GM23338 (cell line): ENCODE data around the gene KCNA2.

Source experiments
- CREB1 ChIP-seq: fragments of 250-450 bp; sonication (Bioruptor Pico); IDR thresholded peaks from 2 replicates; pipeline ENCODE4 v1.5.0; 2020; ENCODE audit warnings: low read depth, mild to moderate bottlenecking, moderate library complexity
- CTCF ChIP-seq, 2 experiments: fragments of 200-600 bp in 1 of 2; sonication (generic) in 1 of 2; conservative IDR thresholded peaks; 2 replicates each; pipeline versions ENCODE4 v1.5.1 to v1.6.1; 2016 to 2017; ENCODE audit warnings: antibody characterized with exemption in 2 of 2, low read depth in 2 of 2, mild to moderate bottlenecking in 2 of 2, moderate library complexity in 1 of 2
- EZH2 ChIP-seq: fragments of 200-600 bp; sonication (generic); IDR thresholded peaks from one replicate; pipeline ENCODE4 v1.8.0; 2017; ENCODE audit warnings: antibody characterized with exemption, mild to moderate bottlenecking, low read depth; ENCODE audit not compliant: unreplicated experiment
- EZH2phosphoT487 ChIP-seq: fragments of 200-600 bp; sonication (generic); IDR thresholded peaks from one replicate; pipeline ENCODE4 v1.8.1; 2018; ENCODE audit warnings: antibody characterized with exemption; ENCODE audit not compliant: unreplicated experiment
- JUNB ChIP-seq: IDR thresholded peaks from one replicate; pipeline ENCODE4 v1.6.1; 2016; ENCODE audit warnings: antibody characterized with exemption; ENCODE audit not compliant: unreplicated experiment
- NANOG ChIP-seq: IDR thresholded peaks from 2 replicates; pipeline ENCODE4 v1.6.1; 2016; ENCODE audit warnings: antibody characterized with exemption, borderline replicate concordance
- POLR2AphosphoS5 ChIP-seq: IDR thresholded peaks from 2 replicates; pipeline ENCODE4 v1.6.1; 2016; ENCODE audit warnings: antibody characterized with exemption, low read depth
- REST ChIP-seq: IDR thresholded peaks from one replicate; pipeline ENCODE4 v1.6.1; 2018; ENCODE audit warnings: antibody characterized with exemption; ENCODE audit not compliant: unreplicated experiment
- TF ChIP-seq, protein P1 (sequence below): IDR thresholded peaks from 2 replicates; pipeline ENCODE4 v1.6.1; 2016; ENCODE audit warnings: antibody characterized with exemption

DNA sequence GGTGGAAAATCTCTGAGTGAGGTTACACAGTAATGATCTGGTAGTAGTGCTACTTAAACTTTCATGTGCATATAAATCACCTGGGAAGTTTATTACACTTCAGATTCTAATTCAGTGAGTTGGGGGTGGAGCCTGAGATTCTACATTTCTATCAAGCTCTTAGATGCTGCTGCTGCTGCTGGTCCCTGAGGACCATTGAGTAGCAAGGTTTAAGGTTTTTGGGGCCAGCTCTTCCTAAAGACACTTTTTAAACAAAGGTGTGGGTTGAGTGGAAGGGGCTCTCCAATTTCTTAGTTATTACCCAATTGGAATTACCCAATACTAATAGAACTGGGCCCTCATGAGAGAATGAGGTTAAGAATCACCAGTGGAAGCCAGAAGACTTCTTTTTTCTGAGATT is 39.1 kb upstream of the KCNA2 start:
- TF ChIP-seq EZH2phosphoT487: no peak
- TF ChIP-seq REST: no peak
- TF ChIP-seq EZH2: no peak
- no peak for TF ChIP-seq CREB1 (CRISPR knock-in tag)
- TF ChIP-seq CTCF (conservative IDR thresholded peaks at IDR 0.05; ENCODE audit: low read depth in 2 of 2): no peak
- no peak for TF ChIP-seq POLR2AphosphoS5
- TF ChIP-seq, protein P1, sequence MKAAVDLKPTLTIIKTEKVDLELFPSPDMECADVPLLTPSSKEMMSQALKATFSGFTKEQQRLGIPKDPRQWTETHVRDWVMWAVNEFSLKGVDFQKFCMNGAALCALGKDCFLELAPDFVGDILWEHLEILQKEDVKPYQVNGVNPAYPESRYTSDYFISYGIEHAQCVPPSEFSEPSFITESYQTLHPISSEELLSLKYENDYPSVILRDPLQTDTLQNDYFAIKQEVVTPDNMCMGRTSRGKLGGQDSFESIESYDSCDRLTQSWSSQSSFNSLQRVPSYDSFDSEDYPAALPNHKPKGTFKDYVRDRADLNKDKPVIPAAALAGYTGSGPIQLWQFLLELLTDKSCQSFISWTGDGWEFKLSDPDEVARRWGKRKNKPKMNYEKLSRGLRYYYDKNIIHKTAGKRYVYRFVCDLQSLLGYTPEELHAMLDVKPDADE: no peak
- TF ChIP-seq NANOG: no peak
- no peak for TF ChIP-seq JUNB
